IPS DF 4.7 (cell line): ENCODE measurements around the gene TBC1D3B.
"Not testable (repeated sequence)": the region's sequence is repeated elsewhere in the genome, so short reads cannot be mapped to it uniquely, and the experiment has no call there.

Source experiments
- DNase-seq: peaks from one replicate; pipeline ENCODE4 v3.0.0-alpha.2; 2013; ENCODE audit warnings: low spot score; ENCODE audit errors: extremely low read depth

Gene TBC1D3B

GRCh38 chr17:36176536-36176935 is at the start of gene TBC1D3B:
Gene TBC1D3B (minus strand): TSS chr17:36176636. CDS start chr17:36175050, 1,586 bp downstream.
- DNase-seq: not testable (repeated sequence)

DNA sequence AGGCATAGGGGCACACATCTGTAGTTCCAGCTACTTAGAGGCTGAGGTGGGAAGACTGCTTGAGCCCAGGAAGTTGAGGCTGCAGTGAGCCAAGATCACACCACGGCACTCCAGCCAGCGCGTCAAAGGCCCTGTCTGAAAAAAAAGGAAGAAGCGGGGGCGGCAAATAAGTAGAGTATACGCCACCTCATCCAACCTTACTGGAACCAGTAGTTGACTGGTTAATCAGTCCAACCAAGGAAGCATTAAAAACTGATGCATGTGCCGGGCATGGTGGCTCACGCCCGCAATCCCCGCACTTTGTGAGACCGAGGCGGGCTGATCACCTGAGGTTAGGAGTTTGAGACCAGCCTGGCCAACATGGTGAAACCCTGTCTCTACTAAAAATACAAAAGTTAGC is 46.5 kb upstream of the TBC1D3B start:
- DNase-seq: not testable (repeated sequence)

GRCh38 chr17:36221581-36222100 is 45.2 kb upstream of the TBC1D3B start:
- not testable (repeated sequence) for DNase-seq

DNA sequence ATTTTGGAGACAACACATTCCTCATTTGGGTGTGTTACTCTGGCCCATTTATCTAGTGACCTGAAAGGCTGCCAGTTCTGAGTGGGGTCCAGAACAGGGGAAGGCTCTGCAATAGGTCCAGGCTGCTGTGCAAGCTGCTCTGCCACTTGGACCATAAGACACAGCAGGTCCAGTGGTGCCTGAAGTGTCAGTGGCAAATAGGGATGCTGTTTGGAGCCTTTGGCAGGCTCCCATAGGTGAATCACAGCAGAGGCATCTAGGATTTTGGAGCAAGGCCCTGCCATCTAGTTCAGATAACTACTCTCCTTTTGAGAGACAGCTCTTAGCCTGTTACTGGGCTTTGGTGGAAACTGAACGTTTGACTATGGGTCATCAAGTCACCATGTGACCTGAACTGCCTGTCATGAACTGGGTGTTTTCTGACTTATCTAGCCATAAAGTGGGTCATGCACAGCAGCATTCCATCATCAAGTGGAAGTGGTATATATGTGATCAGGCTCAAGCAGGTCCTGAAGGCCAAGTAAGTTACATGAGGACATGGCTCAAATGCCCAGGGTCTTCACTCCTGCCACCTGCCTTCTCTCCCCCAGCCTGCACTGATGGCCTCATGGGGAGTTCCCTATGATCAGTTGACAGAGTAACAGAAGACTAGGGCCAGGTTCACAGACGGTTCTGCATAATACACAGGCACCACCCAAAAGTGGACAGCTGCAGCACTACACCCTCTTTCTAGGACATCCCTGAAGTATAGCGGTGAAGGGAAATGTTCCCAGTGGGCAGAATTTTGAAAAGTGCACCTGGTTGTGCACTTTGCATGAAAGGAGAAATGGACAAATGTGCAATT is 44.5 kb upstream of the TBC1D3B start:
- not testable (repeated sequence) for DNase-seq

DNA sequence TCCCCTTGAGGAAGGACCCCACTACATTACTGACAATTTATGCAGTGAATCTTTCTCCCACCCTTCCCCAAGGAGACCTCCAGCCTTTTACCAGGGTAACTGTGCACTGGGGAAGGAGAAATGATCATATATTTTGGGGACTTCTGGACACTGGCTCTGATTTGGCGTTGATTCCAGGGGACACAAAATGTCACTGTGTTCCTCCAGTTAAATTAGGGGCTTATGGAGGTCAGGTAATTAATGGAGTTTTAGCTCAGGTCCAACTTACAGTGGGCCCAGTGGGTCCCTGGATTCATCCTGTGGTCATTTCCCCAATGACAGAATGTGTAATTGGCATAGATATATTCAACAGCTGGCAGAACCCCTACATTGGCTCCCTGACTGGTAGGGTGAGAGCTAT is 43.1 kb upstream of the TBC1D3B start:
- not testable (repeated sequence) for DNase-seq

DNA sequence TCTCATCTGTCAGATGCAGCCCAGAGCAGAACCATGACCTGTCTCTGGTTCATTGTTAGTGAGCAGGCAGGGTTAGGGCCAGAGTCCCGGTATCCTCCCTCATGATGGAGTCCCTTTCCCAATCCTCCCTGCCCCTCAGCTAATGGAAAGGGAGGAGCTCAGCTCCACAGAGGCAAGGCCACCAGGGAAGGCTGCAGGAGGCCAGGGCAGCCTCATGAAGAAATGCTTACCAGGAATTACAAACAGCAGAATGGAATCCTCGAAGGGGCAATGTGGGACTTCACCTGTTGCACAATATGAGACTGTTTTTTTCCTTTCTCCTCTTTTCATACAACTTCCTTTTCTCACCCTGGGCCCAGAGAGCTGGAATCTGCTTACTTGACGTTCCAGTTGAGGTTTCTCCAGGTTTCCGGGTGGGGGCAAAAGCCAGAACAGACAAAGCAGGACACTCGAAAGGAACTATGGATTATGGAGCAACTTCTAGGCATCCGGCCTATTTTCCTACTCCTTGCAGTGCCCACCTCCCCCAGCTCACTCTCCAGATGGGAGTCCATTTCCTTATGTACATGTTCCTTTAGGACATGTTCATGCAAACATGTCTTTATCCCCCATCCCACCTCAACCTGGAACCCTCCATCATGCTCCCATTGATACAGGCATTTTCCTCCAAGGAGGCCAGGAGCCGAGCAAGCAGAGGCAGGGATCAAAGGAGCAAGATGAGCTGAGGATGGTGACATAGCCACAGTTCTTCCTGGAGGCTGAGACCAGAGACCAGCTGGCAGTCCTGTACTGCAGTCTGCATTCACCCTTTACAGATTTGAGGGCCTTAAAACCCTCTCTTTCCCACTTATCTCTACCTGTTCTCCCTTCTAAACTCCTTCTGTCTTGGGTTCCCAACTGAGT is 39.2 kb upstream of the TBC1D3B start:
- not testable (repeated sequence) for DNase-seq

DNA sequence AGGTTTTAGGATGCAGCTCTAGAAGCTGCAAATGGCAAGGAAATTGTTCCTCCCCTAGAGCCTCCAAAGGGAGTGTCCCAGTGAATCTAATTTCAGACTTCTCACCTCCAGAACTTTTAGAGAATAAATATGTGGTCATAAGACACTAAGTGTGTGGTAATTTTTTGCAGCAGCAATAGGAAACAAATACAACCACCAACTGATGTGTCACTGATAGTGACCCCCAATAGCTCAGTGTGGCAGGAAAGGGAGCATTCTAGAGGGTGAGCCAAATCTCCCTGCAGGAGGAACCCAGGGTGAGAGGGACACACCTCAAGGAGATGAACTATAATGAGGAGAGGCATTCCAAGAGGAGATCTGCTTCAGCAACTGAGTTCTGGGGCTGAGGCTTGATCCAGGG is 38.5 kb upstream of the TBC1D3B start:
- DNase-seq: no peak

GRCh38 chr17:36213695-36214094 is 37.3 kb upstream of the TBC1D3B start:
- no peak for DNase-seq

DNA sequence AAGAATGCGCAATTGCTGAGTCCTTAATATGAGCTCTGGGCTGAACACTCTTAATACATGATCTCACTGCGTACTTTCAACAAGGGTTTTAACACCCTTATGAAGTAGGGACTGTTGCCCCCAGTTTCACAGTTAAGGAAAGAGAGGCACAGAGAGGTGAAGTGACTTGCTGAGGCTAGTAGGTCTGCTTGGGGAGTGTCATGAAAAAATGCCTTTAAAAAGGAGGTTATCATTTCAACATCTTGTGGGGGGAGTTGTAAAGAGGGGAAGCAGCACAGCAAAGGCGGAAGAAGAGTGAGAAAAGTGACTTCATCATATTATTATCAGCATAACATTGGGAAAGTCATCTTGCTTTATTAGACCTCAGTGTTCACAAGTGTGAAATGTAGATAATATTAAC is 36.5 kb upstream of the TBC1D3B start:
- DNase-seq: no peak

DNA sequence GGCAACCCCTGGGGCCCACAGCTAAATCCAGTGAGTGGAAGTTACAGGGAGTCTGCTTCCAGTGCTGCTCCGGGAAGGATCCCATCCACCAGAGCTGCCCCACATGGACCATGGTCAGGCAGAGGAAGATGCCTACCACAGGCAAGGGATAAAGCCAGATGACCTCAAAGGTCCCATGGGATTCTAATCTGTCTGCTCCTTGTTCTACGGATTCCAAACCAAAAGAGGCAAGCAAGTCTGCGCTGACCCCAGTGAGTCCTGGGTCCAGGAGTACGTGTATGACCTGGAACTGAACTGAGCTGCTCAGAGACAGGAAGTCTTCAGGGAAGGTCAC is 35.8 kb upstream of the TBC1D3B start:
- no peak for DNase-seq

GRCh38 chr17:36211484-36212271 is 35.2 kb upstream of the TBC1D3B start:
- not testable (repeated sequence) for DNase-seq

GRCh38 chr17:36210439-36211211 is 34.2 kb upstream of the TBC1D3B start, which contains the start of gene CCL4L2:
Gene CCL4L2 (plus strand): TSS chr17:36211063.
- DNase-seq: not testable (repeated sequence)

DNA sequence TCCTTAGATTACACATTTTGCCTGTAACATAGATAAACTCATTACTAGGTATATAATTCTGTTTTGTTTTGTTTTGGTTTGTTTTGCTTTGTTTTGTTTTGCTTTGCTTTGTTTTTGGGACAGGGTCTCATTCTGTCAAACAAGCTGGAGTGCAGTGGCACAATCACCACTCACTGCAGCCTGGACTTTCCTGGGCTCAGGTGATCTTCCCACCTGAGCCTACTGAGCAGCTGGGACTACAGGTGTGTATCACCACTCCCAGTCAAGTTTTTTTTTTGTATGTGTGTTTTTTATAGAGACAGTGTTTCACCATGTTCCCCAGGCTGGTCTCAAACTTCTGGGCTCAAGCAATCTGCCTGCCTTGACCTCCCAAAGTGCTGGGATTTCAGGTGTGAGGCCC is 33.1 kb upstream of the TBC1D3B start:
- no peak for DNase-seq

GRCh38 chr17:36207383-36207782 is 30.9 kb upstream of the TBC1D3B start:
- not testable (repeated sequence) for DNase-seq

- DNase-seq: not testable (repeated sequence)
These were observed 30.0 kb upstream of the TBC1D3B start for GRCh38 chr17:36206486-36206821.

- DNase-seq: no peak
These were observed 29.4 kb upstream of the TBC1D3B start for GRCh38 chr17:36205637-36206485.

DNA sequence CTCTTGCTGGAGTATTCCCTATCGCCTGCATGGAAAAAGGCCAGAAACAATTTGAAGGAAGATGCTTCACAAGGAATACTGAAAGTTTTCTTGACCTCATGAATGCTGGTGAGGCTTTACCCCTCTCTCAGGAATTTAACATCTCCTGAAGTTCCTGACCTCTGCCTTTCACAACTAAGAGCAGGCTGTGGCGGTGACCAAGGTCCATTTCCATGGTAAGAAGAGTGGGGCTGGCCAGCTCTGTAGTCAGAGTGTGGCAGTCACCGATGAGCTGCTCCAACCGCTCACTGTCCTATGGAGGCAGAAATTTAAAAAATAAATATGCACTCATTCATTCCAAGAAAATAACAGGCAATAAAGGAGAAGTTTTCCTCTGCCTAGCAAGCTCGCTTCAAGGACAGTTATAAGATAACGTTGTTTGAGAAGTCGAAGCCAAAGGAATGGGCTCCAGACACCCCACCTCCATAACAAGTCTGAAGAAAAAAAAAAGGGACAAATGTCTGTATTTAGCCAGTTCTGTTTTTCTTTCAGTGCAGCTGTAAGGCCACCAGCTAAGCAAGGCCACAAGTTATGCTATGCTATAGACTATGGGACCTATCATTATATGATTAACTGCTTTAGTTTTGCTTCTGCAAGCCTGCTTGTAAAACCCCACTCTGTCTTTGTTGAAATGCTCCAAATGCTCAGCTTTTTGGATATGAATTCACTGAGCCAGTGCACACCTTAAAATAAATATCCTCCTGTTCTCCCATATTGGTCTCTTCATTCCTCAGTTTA is 28.5 kb upstream of the TBC1D3B start:
- no peak for DNase-seq

GRCh38 chr17:36203335-36203734 is 26.9 kb upstream of the TBC1D3B start:
- no peak for DNase-seq

- not testable (repeated sequence) for DNase-seq
These were observed 25.1 kb upstream of the TBC1D3B start for GRCh38 chr17:36201506-36201905.
